ENCODE measurements around the gene MAGOHB. TPM values are rescaled to one million over a fixed set of nuclear protein-coding genes. Genes with fewer than 3 reads are reported as not detected.
A peak's percentile ranks its signal among the peaks of the same experiment; 100 is the strongest.
"Not testable (repeated sequence)": the region's sequence is repeated elsewhere in the genome, so short reads cannot be mapped to it uniquely, and the experiment has no call there.

The MAGOHB gene
- 56.9 TPM for polyA plus RNA-seq (2013, experiment 1 of 2; ENCODE audit: insufficient read length)
- 30.5 TPM for polyA plus RNA-seq (2013, experiment 2 of 2; ENCODE audit: insufficient read length)

- DNase-seq = peak; percentile 97
Observed at GRCh38 chr12:10613349-10614055, at the start of gene MAGOHB. Gene MAGOHB, minus strand, starts transcription at chr12:10613609. Its CDS starts 77 bp downstream, at chr12:10613532.

DNA sequence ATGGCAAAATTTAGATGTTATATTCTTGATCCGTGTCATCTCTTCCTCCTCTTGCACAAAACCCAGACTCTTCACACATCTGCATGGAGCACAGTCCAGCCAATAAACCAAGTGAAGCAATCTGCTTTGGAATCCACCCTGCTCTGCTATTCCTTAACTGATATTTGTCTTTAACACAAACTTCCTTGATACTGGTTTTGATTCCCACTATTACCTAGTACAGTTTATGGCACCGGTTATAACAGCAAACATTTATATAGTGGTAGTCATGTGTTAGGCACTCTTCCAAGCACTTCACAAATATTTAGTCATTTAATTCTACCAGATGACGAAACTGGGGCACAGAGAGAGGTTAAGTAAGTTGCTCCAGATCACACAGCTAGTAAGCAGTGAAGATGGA lies 47.9 kb upstream of the MAGOHB start:
- no peak for DNase-seq

- no peak for DNase-seq
Observed at GRCh38 chr12:10654003-10654402, 40.6 kb upstream of the MAGOHB start.

DNA sequence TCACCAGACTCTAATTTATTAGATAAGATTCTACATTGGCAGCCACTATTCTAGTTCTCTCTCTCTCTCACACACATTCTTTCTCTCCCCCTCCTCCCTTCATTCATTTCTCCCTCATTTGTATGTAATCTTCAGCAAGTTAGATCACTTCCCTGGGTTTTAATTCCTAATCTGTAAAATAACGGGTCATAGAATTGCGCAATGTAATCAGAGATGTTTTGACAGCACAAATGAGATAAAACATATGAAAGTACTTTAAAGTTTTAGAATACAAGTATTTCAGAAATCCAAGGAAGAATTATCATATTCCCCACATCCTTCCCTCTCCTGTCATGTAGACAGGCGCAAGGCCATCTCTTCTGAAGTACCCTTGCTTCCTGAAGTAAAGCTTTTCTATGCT lies 38.8 kb upstream of the MAGOHB start:
- no peak for DNase-seq

GRCh38 chr12:10646576-10646975 lies 33.2 kb upstream of the MAGOHB start:
- DNase-seq = not testable (repeated sequence)

GRCh38 chr12:10645910-10646309 lies 32.5 kb upstream of the MAGOHB start:
- no peak for DNase-seq

GRCh38 chr12:10641735-10642500 lies 28.5 kb upstream of the MAGOHB start:
- DNase-seq = peak; percentile 84

GRCh38 chr12:10638728-10639127 lies 25.3 kb upstream of the MAGOHB start:
- DNase-seq = no peak

DNA sequence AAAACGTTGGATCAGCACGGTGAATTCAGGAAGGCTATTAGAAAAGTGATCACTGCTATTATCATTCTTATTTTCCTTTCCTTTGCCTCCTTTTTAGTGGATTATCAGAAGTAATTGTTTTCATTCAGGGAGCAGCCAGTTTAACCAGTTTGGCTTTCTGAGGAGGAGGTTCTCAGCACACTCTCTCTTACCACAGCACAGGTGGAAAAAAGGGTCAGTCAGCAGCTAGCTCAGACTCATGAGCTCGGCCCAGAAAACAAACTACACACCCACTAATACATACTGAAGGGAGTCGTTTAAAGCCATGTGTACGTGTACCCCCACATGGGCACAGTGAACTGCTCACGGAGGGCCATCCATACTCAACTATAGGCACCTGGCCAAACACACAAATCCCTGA lies 23.2 kb upstream of the MAGOHB start:
- DNase-seq = no peak

DNA sequence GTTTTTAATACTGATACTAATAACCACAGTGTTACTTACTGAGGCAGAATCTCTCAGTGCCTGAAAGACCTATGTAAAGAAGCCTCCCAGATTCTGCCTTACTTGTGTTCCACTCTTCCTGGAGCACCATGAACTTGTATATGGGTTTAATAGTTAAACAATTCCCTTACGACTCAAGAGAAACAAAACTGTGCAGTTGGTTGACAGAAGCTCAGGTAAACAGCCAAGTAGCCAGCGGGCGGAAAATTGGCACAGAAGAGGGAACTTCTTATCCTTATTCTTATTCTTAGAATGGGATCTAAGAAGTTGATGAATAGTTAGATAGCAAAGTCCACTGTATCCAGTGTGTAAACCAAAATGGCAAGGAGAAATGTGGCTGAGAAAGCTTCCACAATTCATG lies 22.7 kb upstream of the MAGOHB start:
- no peak for DNase-seq

DNA sequence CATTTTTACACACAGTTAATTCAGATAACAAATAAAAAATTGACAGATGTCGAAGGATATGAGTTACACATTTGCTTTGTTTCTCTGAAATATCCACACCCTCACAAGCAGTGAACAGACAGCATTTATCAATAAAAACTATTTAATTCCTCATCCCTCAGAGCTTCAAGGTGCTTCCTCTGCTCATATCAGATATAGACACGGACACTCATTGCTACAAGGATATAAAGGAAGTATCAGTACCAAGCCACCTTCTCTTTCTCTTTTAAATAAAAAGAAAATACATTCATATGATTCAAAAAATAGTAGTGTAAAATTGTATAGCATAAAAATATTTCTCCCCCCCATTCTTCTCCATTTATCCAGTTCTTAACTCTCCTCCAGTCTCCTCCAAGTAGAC lies 21.9 kb upstream of the MAGOHB start:
- no peak for DNase-seq

- DNase-seq = peak; percentile 98
Observed at GRCh38 chr12:10634427-10634826, 21.0 kb upstream of the MAGOHB start.

DNA sequence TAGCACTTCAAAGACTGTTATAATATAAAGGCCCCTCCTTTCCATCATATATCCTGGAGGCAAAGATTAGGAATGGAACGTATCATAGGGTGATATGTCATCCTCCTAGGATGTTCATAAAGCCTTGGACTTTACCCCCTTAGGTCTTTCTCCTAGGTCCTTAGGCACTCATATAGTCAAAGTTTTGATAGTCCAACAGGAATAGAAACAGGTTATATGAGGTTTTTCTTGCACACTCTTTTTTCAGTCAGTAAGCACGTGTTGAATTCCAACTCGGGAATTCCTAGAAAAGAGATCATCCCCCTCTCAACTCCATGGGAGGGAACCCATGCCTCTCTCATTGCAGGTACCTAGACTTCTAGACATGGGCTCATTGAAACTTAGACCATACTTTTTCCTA lies 20.1 kb upstream of the MAGOHB start:
- no peak for DNase-seq

DNA sequence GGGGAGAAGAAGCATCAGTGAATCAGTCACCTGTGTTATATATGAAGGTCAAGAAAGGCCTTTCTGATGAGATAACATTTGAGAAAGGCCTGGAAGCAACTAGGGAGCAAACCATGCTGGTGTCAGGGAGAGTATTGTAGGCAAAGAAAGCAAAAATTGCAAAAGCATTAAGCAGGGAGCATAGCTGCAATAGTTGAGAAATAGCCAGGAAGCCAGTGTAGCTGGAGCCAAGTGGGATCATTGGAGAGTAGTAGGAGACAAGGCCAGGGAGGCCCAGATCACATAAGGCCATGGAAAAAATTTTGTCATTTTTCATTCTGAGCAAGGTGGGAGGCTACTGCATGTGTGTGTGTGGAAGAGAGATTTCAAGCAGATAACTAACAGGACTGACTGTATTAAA lies 18.8 kb upstream of the MAGOHB start:
- DNase-seq = peak; percentile 58

GRCh38 chr12:10624605-10625004 lies 11.2 kb upstream of the MAGOHB start:
- no peak for DNase-seq

- peak; percentile 24 for DNase-seq
Observed at GRCh38 chr12:10623131-10623530, 9.7 kb upstream of the MAGOHB start.

DNA sequence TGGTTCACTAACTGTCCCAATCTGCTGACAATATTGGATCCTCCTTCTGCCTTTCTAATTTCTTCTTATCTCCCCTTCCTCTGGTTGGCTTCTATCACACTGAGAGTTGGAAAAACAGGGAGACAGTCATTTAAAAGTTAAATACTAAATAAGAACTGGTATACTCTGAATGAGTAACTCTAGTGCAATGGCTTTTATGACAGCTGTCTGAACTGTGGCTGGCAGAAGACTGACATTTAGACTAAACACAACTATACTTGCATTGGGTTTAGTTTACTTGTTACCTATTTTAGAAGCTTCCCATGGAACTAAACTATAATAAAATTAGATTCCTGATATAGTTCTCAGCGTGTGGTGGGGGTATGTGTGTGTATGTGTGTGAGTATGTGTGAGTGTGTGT lies 7.9 kb upstream of the MAGOHB start:
- DNase-seq = no peak

DNA sequence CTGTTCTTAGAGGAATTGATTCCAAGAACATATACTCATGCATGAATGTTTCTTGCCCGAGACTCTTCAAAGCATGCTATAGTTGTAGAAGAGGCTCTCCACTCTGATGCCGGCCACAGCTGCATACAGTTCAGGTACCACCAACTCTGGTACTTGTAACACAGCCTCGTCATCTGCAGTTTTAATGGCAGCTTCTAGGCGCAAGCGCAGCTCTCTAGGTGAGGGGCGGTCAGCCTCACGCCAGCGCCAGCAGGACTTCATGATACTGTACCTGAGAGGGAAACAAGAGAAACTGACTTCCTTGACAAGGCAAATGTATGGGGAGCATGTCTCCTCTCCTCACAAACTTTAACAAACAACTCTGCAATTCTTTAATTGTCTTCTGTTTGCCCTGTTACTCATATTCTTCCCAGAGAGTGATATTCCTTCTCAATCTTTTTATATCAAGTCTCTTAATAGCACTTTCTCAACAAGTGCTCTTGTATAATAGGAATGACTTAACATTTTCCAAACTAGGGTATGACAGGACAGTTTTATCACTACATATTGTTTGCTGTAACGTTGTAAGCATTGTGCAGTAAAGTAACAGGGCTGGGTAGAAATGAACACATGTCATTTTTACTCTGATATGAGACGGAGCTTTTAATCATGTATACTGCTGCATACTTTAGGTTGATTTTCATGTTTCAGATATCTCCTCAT lies 6.8 kb upstream of the MAGOHB start:
- no peak for DNase-seq

DNA sequence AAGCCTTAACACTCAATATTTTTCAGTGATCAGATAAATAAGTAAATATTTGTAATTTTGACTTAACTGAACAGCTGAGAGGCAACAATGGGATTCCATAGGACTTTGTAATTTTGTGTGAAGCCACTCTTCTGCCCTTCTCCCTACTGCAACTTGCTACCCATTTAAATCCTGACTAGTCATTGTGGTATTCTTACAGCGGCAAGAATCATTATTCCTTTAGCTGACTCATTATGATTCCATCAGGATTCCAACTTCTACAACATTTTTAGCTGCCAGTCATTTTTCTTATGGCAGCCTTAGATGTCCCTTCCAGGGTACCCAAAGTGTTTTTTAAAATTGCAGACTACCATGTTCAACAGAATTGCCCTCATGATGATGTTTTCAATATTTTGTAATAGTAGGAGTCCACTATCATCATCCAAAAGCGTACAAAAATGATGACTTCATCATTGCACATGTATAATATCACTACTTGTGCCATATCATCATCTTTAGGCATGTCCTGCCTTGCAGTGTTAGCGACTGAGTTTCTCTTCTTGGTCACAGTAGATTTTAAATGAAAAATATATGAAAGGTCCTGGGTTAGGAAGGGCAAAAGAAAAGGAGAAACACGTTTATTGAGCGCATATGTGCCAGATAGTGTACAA lies 5.1 kb upstream of the MAGOHB start:
- peak; percentile 92 for DNase-seq

- peak; percentile 33 for DNase-seq
Observed at GRCh38 chr12:10617863-10618262, 4.5 kb upstream of the MAGOHB start.

DNA sequence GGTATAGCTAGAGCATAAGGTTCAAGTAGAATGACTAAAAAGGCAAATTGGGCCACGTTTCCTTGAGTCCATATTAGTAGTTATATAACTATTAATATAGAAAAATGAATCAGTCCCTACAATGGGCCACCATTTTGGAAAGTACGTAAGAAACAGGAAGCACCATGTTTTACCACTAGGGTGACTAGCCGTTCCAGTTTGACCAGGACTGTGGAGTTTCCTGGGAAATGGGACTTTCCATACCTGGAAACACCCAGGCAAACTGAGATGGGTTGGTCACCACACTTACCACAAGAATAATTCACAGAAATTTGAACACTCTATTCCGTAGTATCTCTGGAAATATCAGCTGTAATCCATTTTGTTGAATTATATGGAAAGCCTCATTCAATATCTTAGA lies 2.1 kb upstream of the MAGOHB start:
- DNase-seq = no peak

- no peak for DNase-seq
Observed at GRCh38 chr12:10614056-10614370, 604 bp upstream of the MAGOHB start.

DNA sequence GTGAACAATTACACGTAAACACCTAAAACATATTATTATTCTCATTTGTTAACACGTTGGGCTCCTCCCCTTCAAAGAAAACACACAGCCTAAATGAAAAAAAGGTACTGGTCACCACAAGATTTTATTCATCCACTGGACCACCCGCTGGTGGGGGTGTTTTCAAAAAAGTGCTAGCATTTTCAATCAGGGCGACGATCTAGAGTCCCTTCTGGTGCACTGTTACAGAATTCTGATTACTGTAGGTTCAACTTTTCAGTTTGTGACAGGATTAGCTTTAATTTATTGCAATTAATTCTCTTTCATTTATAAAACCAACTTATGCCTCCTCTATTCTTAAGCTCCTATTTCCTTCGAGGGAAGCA lies 443 bp downstream of the MAGOHB start:
- DNase-seq = no peak
